KMS-11 (cell line): ENCODE data around the gene ZFAND3.

ENCODE experiments used
- H2AFZ ChIP-seq: fragments of 200-600 bp; sonication (generic); 2 replicates; pipeline ENCODE4 v1.6.1; 2016; ENCODE audit warnings: antibody characterized with exemption, mixed run types, low read depth
- H3K27ac ChIP-seq: fragments of 200-600 bp; sonication (generic); 2 replicates; pipeline ENCODE4 v1.6.1; 2016; ENCODE audit warnings: mild to moderate bottlenecking, mixed run types
- H3K27me3 ChIP-seq: fragments of 200-600 bp; sonication (generic); 2 replicates; pipeline ENCODE4 v1.6.1; 2017; ENCODE audit warnings: mild to moderate bottlenecking, low read depth, mixed run types, moderate library complexity; ENCODE audit not compliant: insufficient read depth
- H3K36me3 ChIP-seq: fragments of 200-600 bp; sonication (generic); 2 replicates; pipeline ENCODE4 v1.6.1; 2017; ENCODE audit warnings: mild to moderate bottlenecking, mixed run types; ENCODE audit not compliant: insufficient read depth
- H3K4me1 ChIP-seq: fragments of 200-600 bp; sonication (generic); 2 replicates; pipeline ENCODE4 v1.6.1; 2016; ENCODE audit warnings: mild to moderate bottlenecking, low read depth, mixed run types; ENCODE audit not compliant: poor library complexity, severe bottlenecking
- H3K4me2 ChIP-seq: fragments of 200-600 bp; sonication (generic); 2 replicates; pipeline ENCODE4 v1.7.0; 2016; ENCODE audit warnings: mild to moderate bottlenecking, mixed run types
- H3K4me3 ChIP-seq: fragments of 200-600 bp; sonication (generic); IDR thresholded peaks from 2 replicates; pipeline ENCODE4 v1.6.1; 2017; ENCODE audit warnings: low read depth, low read length, mixed read lengths; ENCODE audit not compliant: insufficient read depth
- H3K79me2 ChIP-seq: fragments of 200-600 bp; sonication (generic); 2 replicates; pipeline ENCODE4 v1.6.1; 2016; ENCODE audit warnings: low read depth, mixed run types; ENCODE audit not compliant: insufficient read depth
- H3K9ac ChIP-seq: fragments of 200-600 bp; sonication (generic); 2 replicates; pipeline ENCODE4 v1.6.1; 2016; ENCODE audit warnings: mild to moderate bottlenecking, mixed run types
- H4K20me1 ChIP-seq: fragments of 200-600 bp; sonication (generic); 2 replicates; pipeline ENCODE4 v1.6.1; 2016; ENCODE audit warnings: mild to moderate bottlenecking, mixed run types; ENCODE audit not compliant: insufficient read depth
- CTCF ChIP-seq: fragments of 200-600 bp; sonication (generic); conservative IDR thresholded peaks from 2 replicates; pipeline ENCODE4 v1.6.1; 2017; ENCODE audit warnings: low read depth, mild to moderate bottlenecking, antibody characterized with exemption, low read length, moderate library complexity, mixed read lengths

Gene ZFAND3

GRCh38 chr6:38152620-38153019 lies 333.1 kb downstream of the ZFAND3 start:
- H3K79me2 ChIP-seq = no peaks in the 10 kb centered on the region
- H3K27ac ChIP-seq = no peak overlapping the region
- H3K4me2 ChIP-seq = no peak overlapping the region
- H3K27me3 ChIP-seq = no peaks in the 10 kb centered on the region
- H3K36me3 ChIP-seq = no peaks in the 10 kb centered on the region
- no peaks in the 10 kb centered on the region for H4K20me1 ChIP-seq
- no peak overlapping the region for H3K9ac ChIP-seq
- H3K4me3 ChIP-seq = no peak overlapping the region
- H2AFZ ChIP-seq = no peak overlapping the region
- no peaks in the 10 kb centered on the region for H3K4me1 ChIP-seq
- no peak for TF ChIP-seq CTCF

GRCh38 chr6:38153076-38153797 lies 333.7 kb downstream of the ZFAND3 start:
- H3K27me3 ChIP-seq = no peaks in the 10 kb centered on the region
- H3K4me1 ChIP-seq = no peaks in the 10 kb centered on the region
- no peak for TF ChIP-seq CTCF
- no peaks in the 10 kb centered on the region for H3K36me3 ChIP-seq
- H3K79me2 ChIP-seq = no peaks in the 10 kb centered on the region
- H2AFZ ChIP-seq = no peak overlapping the region
- H3K9ac ChIP-seq = no peak overlapping the region
- no peak overlapping the region for H3K4me3 ChIP-seq
- H3K27ac ChIP-seq = no peak overlapping the region
- H4K20me1 ChIP-seq = no peaks in the 10 kb centered on the region
- no peak overlapping the region for H3K4me2 ChIP-seq

DNA sequence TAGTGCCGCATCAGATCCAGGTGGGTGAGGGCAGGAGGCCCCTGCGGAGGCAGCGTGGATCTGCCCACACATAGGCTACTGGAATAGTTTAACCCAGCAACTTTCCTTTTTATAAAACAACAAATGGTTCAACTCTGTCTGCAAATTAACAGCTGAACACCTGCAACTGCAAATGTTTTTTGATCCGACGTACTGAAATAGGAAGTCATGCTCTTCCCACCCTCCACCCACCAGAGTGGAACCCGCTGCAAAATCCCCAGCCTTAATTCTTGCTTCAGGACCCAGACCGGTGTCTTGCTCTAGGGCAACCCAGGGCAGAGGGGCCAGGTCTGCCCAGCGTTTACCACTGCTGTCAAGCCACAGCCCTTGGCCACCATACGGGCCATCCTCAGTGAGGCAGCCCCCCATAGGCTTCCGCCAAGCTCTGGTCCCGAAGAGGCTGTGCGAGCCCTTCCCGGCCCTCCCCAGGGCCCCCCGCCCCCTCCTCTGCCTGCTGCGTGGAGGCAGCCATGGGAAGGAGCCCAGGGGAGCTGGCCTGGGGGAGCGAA lies 334.3 kb downstream of the ZFAND3 start:
- no peaks in the 10 kb centered on the region for H3K36me3 ChIP-seq
- no peaks in the 10 kb centered on the region for H4K20me1 ChIP-seq
- H3K79me2 ChIP-seq = no peaks in the 10 kb centered on the region
- TF ChIP-seq CTCF = no peak
- no peak overlapping the region for H3K4me2 ChIP-seq
- no peak overlapping the region for H2AFZ ChIP-seq
- H3K4me1 ChIP-seq = no peaks in the 10 kb centered on the region
- no peak overlapping the region for H3K4me3 ChIP-seq
- H3K9ac ChIP-seq = no peak overlapping the region
- H3K27ac ChIP-seq = no peak overlapping the region
- no peaks in the 10 kb centered on the region for H3K27me3 ChIP-seq

DNA sequence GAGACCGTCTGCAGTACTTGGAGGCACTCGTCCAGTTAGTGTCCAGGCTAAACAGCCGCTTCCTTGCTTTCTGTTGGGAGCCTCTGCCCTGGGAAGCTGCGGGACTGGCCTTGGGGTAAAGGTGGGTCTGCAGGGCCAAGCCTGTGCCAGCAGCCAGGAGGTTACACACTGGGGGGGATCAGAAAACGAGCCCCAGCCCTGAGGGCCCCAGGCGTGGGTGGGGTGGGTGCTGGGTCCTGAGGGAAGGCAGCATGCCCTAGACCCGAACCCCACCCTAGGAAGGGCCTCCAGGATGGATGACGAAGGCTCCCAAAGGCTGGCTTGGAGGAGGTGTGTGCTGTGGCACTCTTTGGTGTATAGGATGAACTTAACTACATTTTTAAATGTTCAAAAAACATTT lies 335.2 kb downstream of the ZFAND3 start:
- H4K20me1 ChIP-seq = no peaks in the 10 kb centered on the region
- H2AFZ ChIP-seq = no peak overlapping the region
- H3K79me2 ChIP-seq = no peaks in the 10 kb centered on the region
- H3K4me2 ChIP-seq = no peak overlapping the region
- TF ChIP-seq CTCF = no peak
- H3K4me3 ChIP-seq = no peak overlapping the region
- H3K36me3 ChIP-seq = no peaks in the 10 kb centered on the region
- no peak overlapping the region for H3K27ac ChIP-seq
- H3K9ac ChIP-seq = no peak overlapping the region
- H3K4me1 ChIP-seq = no peaks in the 10 kb centered on the region
- H3K27me3 ChIP-seq = no peaks in the 10 kb centered on the region
